Neural progenitor cell (in vitro differentiated cells): Measurements from ENCODE around the gene NSG2. TPM values are rescaled to one million over a fixed set of nuclear protein-coding genes. Genes with fewer than 3 reads are reported as not detected.

Source experiments
- DNase-seq: peaks from one replicate; pipeline ENCODE4 v3.0.0-alpha.2; 2016; ENCODE audit warnings: low spot score
- H2AFZ ChIP-seq: fragments of 200-600 bp; sonication (generic); replicated peaks from 2 replicates; pipeline ENCODE4 v1.6.1; 2016; ENCODE audit warnings: antibody characterized with exemption
- H3F3A ChIP-seq: fragments of 200-600 bp; sonication (generic); 2 replicates; pipeline ENCODE4 v1.6.1; 2016; ENCODE audit warnings: antibody characterized with exemption, low read depth
- H3K27ac ChIP-seq: fragments of 200-600 bp; sonication (generic); 2 replicates; pipeline ENCODE4 v1.5.1; 2016; ENCODE audit warnings: mild to moderate bottlenecking
- H3K27me3 ChIP-seq: fragments of 200-600 bp; sonication (generic); 2 replicates; pipeline ENCODE4 v1.6.1; 2016; ENCODE audit warnings: mild to moderate bottlenecking, moderate library complexity
- H3K36me3 ChIP-seq: fragments of 200-600 bp; sonication (generic); 2 replicates; pipeline ENCODE4 v1.5.1; 2016
- H3K4me1 ChIP-seq: fragments of 200-600 bp; sonication (generic); 2 replicates; pipeline ENCODE4 v1.6.1; 2016; ENCODE audit warnings: mixed run types
- H3K4me2 ChIP-seq: fragments of 200-600 bp; sonication (generic); 2 replicates; pipeline ENCODE4 v1.6.1; 2016
- H3K4me3 ChIP-seq: fragments of 200-600 bp; sonication (generic); 2 replicates; pipeline ENCODE4 v1.5.1; 2016
- H3K79me2 ChIP-seq: fragments of 200-600 bp; sonication (generic); 2 replicates; pipeline ENCODE4 v1.6.1; 2016; ENCODE audit warnings: low read depth
- H3K9ac ChIP-seq: fragments of 200-600 bp; sonication (generic); 2 replicates; pipeline ENCODE4 v1.6.1; 2016
- H3K9me3 ChIP-seq: fragments of 200-600 bp; sonication (generic); 2 replicates; pipeline ENCODE4 v1.5.1; 2016; ENCODE audit warnings: low read depth
- H4K20me1 ChIP-seq: fragments of 200-600 bp; sonication (generic); 2 replicates; pipeline ENCODE4 v1.6.1; 2016; ENCODE audit warnings: low read depth
- H3K27ac Mint-ChIP-seq: 3 replicates; pipeline ENCODE4 v1.8.0; 2021; ENCODE audit warnings: mixed read lengths
- H3K27me3 Mint-ChIP-seq: 2 replicates; pipeline ENCODE4 v1.8.0; 2022; ENCODE audit warnings: low read depth, mild to moderate bottlenecking, inconsistent platforms, moderate library complexity, mixed read lengths; ENCODE audit not compliant: insufficient read depth
- H3K36me3 Mint-ChIP-seq: 3 replicates; pipeline ENCODE4 v1.8.0; 2021; ENCODE audit warnings: mixed read lengths
- H3K4me1 Mint-ChIP-seq: 3 replicates; pipeline ENCODE4 v1.8.0; 2021; ENCODE audit warnings: mixed read lengths
- H3K4me3 Mint-ChIP-seq: 3 replicates; pipeline ENCODE4 v1.8.0; 2021; ENCODE audit warnings: mild to moderate bottlenecking, moderate library complexity, mixed read lengths
- H3K9me3 Mint-ChIP-seq: 3 replicates; pipeline ENCODE4 v1.8.0; 2020; ENCODE audit warnings: mixed read lengths
- EZH2 ChIP-seq: fragments of 200-600 bp; sonication (generic); IDR thresholded peaks from 2 replicates; pipeline ENCODE4 v1.6.1; 2017; ENCODE audit warnings: antibody characterized with exemption, mild to moderate bottlenecking, moderate library complexity
- EZH2phosphoT487 ChIP-seq: fragments of 200-600 bp; sonication (generic); IDR thresholded peaks from 2 replicates; pipeline ENCODE4 v1.6.1; 2017; ENCODE audit warnings: antibody characterized with exemption
- total RNA-seq: library from RNA; depleted of rRNA; stranded (reverse); fragments of >200 nt; gene quantifications from 2 replicates; pipeline ENCODE4 v1.2.3, GENCODE V29; 2015; ENCODE audit warnings: low replicate concordance
- TF ChIP-seq, protein P1 (sequence below): fragments of 200-600 bp; sonication (generic); IDR thresholded peaks from 2 replicates; pipeline ENCODE4 v1.5.1; 2017; ENCODE audit warnings: antibody characterized with exemption, mild to moderate bottlenecking

NSG2 gene
- total RNA-seq, 1 donor from 2014 or later = 0.11 TPM

DNA sequence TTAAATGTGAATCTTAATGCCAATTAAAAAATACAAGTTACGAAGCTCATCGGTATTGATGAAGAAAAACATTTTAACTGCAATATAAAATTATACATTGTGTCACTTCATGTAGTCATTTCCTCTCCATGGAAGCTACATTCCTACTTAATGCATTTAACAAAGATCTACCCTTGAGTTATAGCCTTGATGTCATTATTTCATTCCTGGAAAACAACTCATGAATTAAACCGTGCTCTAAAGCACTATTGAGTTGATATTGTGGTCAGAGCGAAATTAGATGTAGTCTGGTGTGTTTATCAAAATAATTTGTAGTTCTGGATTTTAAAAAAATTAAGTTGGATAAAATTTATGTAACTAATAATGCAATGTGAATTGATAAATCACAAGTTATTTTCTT lies 45.4 kb upstream of the NSG2 start:
- Histone ChIP-seq H4K20me1 (no peaks in the 10 kb centered on the region), H2AFZ (no peak overlapping the region), H3K27ac (no peak overlapping the region), H3K4me1 (no peaks in the 10 kb centered on the region), H3K36me3 (no peaks in the 10 kb centered on the region), H3F3A (no peaks in the 10 kb centered on the region), H3K27me3 (peaks cover 3% of the 10 kb centered on the region), H3K9ac (no peak overlapping the region), H3K79me2 (no peaks in the 10 kb centered on the region), H3K9me3 (no peaks in the 10 kb centered on the region), H3K4me3 (no peak overlapping the region), H3K4me2 (no peak overlapping the region)
- Mint-ChIP-seq H3K27me3 (no peaks in the 10 kb centered on the region), H3K9me3 (no peaks in the 10 kb centered on the region), H3K4me3 (no peak overlapping the region), H3K36me3 (no peaks in the 10 kb centered on the region), H3K4me1 (no peaks in the 10 kb centered on the region), H3K27ac (no peak overlapping the region)
- DNase-seq = no peak
- TF ChIP-seq EZH2 (no peak), EZH2phosphoT487 (no peak)
- TF ChIP-seq, protein P1, sequence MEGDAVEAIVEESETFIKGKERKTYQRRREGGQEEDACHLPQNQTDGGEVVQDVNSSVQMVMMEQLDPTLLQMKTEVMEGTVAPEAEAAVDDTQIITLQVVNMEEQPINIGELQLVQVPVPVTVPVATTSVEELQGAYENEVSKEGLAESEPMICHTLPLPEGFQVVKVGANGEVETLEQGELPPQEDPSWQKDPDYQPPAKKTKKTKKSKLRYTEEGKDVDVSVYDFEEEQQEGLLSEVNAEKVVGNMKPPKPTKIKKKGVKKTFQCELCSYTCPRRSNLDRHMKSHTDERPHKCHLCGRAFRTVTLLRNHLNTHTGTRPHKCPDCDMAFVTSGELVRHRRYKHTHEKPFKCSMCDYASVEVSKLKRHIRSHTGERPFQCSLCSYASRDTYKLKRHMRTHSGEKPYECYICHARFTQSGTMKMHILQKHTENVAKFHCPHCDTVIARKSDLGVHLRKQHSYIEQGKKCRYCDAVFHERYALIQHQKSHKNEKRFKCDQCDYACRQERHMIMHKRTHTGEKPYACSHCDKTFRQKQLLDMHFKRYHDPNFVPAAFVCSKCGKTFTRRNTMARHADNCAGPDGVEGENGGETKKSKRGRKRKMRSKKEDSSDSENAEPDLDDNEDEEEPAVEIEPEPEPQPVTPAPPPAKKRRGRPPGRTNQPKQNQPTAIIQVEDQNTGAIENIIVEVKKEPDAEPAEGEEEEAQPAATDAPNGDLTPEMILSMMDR = no peak

DNA sequence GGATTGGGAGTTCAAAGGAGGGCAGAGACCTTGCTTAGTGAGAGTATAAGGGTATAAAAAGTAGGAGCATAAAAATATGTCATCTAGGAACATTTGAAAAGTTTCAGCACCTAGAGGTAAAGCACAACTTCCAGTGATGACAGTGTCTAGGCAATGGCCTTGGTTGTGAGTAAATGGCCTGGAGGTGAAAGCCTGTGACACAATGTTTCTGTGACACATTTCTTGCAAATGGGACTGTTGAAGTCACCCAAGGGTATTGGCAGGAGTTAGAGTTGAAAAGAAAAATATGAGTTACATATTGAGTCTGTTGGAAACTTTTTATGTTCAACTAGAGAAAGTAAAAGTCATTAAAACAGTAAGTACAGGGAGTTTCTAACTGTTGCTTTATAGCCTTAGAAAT lies 41.7 kb upstream of the NSG2 start:
- H3K27ac Mint-ChIP-seq = no peak overlapping the region

DNA sequence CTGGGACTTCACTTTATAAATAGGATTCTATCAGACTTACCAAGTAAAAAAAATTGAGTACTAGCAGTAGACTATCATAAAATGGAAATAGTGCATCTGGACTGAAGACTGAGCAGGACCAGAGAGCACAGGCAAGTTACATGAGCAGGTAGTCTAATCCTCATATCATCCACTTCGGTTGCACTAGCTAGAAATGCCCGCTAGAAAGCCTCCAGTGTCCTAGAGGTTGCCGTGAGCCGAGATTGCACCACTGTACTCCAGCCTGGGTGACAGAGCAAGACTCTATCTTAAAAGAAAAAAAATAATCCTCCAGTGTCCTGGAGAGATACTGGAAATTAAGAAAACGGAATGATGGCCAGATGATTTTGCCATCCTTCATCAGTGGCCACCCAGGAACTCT lies 36.6 kb upstream of the NSG2 start:
- Histone ChIP-seq H3K4me2 (no peak overlapping the region), H3K27me3 (no peaks in the 10 kb centered on the region), H3F3A (no peaks in the 10 kb centered on the region), H4K20me1 (no peaks in the 10 kb centered on the region), H3K9me3 (no peaks in the 10 kb centered on the region), H2AFZ (no peak overlapping the region), H3K4me1 (no peaks in the 10 kb centered on the region), H3K27ac (no peak overlapping the region), H3K4me3 (no peak overlapping the region), H3K9ac (no peak overlapping the region), H3K79me2 (no peaks in the 10 kb centered on the region), H3K36me3 (no peaks in the 10 kb centered on the region)
- Mint-ChIP-seq H3K9me3 (no peaks in the 10 kb centered on the region), H3K4me3 (no peak overlapping the region), H3K4me1 (no peaks in the 10 kb centered on the region), H3K27me3 (peaks cover 4% of the 10 kb centered on the region), H3K36me3 (no peaks in the 10 kb centered on the region), H3K27ac (no peak overlapping the region)
- TF ChIP-seq, protein P1 = no peak
- TF ChIP-seq EZH2 (no peak), EZH2phosphoT487 (no peak)
- no peak for DNase-seq

More for the DNA sequence above, 41.7 kb upstream of the NSG2 start:
- Histone ChIP-seq H3F3A (no peaks in the 10 kb centered on the region), H3K27ac (no peak overlapping the region), H3K36me3 (no peaks in the 10 kb centered on the region), H3K9me3 (no peaks in the 10 kb centered on the region), H3K4me2 (no peak overlapping the region), H3K4me1 (no peaks in the 10 kb centered on the region), H2AFZ (no peak overlapping the region), H3K4me3 (no peak overlapping the region), H3K79me2 (no peaks in the 10 kb centered on the region), H3K27me3 (peaks cover 3% of the 10 kb centered on the region), H4K20me1 (no peaks in the 10 kb centered on the region), H3K9ac (no peak overlapping the region)
- H3K4me1 Mint-ChIP-seq = no peaks in the 10 kb centered on the region
- DNase-seq = no peak
- H3K36me3 Mint-ChIP-seq = no peaks in the 10 kb centered on the region
- H3K9me3 Mint-ChIP-seq = no peaks in the 10 kb centered on the region
- peaks cover 4% of the 10 kb centered on the region for H3K27me3 Mint-ChIP-seq
- H3K4me3 Mint-ChIP-seq = no peak overlapping the region
- TF ChIP-seq, protein P1 = no peak
- TF ChIP-seq EZH2 (no peak), EZH2phosphoT487 (no peak)
